ENCODE data around the gene MSRB1. TPM values are rescaled to one million over a fixed set of nuclear protein-coding genes. Genes with fewer than 3 reads are reported as not detected.
"Not testable (repeated sequence)": the region's sequence is repeated elsewhere in the genome, so short reads cannot be mapped to it uniquely, and the experiment has no call there.

Gene MSRB1
- total RNA-seq, 3 donors from 2014 or later, result 34.8 to 46.3 (median 40.5) TPM

DNA sequence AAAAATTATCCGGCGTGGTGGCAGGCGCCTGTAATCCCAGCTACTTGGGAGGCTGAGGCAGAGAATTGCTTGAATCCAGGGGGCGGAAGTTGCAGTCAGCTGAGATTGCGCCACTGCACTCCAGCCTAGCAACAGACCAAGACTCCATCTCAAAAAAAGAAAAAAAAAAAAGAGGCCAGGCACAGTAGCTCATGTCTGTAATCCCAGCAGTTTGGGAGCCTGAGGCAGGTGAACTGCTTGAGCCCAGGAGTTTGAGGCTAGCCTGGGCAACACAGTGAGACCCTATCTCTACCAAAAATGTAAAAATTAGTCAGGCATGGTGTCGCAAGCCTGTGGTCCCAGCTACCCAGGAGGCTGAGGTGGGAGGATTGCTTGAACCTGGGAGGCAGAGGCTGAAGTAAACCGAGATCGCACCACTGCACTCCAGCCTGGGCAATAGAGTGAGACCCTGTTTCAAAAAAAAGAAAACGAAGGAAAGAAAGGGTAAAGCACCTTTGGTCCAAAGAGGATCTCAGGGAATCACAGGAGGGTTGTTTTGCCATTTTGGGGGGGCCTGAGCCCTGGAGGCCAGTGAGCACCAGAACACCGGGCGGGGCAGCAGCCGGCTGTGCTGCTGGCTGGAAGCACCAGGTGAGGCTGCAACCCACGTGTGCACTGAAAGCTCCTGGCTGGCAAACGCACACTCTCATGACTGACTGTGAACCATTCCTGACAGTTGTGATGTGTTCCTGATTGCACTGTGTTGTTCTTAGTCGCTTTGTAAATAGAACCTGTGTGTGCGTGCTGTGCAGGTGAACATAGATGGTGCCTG lies 43.2 kb downstream of the MSRB1 start:
- peaks cover 13% of the 10 kb centered on the region for H3K4me1 ChIP-seq (ENCODE audit: low read depth)
- no peaks in the 10 kb centered on the region for H3K9me3 ChIP-seq
- H3K4me3 ChIP-seq, result no peak overlapping the region
- TF ChIP-seq, protein P1, sequence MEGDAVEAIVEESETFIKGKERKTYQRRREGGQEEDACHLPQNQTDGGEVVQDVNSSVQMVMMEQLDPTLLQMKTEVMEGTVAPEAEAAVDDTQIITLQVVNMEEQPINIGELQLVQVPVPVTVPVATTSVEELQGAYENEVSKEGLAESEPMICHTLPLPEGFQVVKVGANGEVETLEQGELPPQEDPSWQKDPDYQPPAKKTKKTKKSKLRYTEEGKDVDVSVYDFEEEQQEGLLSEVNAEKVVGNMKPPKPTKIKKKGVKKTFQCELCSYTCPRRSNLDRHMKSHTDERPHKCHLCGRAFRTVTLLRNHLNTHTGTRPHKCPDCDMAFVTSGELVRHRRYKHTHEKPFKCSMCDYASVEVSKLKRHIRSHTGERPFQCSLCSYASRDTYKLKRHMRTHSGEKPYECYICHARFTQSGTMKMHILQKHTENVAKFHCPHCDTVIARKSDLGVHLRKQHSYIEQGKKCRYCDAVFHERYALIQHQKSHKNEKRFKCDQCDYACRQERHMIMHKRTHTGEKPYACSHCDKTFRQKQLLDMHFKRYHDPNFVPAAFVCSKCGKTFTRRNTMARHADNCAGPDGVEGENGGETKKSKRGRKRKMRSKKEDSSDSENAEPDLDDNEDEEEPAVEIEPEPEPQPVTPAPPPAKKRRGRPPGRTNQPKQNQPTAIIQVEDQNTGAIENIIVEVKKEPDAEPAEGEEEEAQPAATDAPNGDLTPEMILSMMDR (IDR thresholded peaks at IDR 0.05), result no peak
- DNase-seq (peak; percentile 67 to 77 (median 68)), ATAC-seq (peak; percentile 91)
- no peaks in the 10 kb centered on the region for H3K36me3 ChIP-seq (ENCODE audit: low read depth)
- intact Hi-C loops (cut with DNase I, micrococcal nuclease), result no loop called here

DNA sequence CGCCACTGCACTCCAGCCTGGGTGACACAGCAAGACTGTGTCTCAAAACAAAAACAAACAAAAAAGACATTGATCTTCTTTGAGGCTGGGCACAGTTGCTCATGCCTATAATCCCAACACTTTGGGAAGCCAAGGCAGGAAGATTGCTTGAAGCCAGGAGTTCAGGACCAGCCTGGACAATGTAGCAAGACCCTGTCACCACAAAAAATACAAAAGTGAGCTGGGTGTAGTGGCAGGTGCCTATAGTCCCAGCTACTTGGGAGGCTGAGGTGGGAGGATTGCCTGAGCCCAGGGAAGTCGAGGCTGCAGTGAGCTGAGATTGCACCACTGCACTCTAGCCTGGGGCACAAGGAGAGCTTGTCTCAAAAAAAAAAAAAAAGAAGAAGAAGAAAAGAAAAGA lies 45.3 kb downstream of the MSRB1 start:
- H3K9me3 ChIP-seq; ATAC-seq; H3K36me3 ChIP-seq (ENCODE audit: low read depth); intact Hi-C loops (cut with DNase I, micrococcal nuclease); H3K4me3 ChIP-seq: not testable (repeated sequence)
- DNase-seq, result peak in 1 of 3 donors; percentile 14
- peaks cover 20% of the 10 kb centered on the region for H3K4me1 ChIP-seq (ENCODE audit: low read depth)

DNA sequence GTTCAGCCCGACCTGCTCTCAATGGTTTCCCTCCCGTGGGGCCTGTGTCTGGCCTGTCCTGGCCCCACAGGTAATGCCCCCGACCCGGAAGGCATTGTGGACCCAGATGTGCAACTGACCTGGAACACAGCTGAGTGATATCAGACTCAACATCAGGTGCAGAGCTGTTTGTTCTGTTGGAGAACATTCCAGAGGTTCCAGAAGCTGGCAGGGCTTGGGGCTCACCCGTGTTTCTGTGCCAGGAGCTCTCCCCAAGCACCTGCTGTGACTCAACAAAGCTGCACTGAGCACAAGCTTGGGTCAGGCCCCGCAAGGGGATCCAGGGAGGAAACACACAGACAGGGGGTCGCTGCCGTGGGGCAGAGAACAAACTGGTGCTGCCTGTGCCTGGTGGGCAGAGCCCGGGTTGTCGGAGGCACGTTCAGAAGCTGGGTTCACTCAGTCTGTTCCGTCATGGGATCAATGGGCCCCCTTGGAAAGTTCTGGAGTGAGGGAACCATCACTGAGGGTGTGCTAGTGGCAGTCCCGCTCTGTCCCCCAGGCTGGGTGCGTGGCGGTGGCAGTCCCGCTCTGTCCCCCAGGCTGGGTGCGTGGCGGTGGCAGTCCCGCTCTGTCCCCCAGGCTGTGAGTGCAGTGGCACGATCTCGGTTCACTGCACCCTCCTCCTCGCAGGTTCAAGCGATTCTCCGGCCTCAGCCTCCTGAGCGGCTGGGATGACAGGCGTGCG lies 46.9 kb downstream of the MSRB1 start:
- intact Hi-C loops (cut with DNase I, micrococcal nuclease), result no loop called here
- H3K36me3 ChIP-seq (ENCODE audit: low read depth), result no peaks in the 10 kb centered on the region
- TF ChIP-seq, protein P1 (IDR thresholded peaks at IDR 0.05), result no peak
- no peak for DNase-seq
- H3K9me3 ChIP-seq, result no peaks in the 10 kb centered on the region
- H3K4me3 ChIP-seq, result no peak overlapping the region
- ATAC-seq, result no peak
- H3K4me1 ChIP-seq (ENCODE audit: low read depth), result peaks cover 24% of the 10 kb centered on the region

DNA sequence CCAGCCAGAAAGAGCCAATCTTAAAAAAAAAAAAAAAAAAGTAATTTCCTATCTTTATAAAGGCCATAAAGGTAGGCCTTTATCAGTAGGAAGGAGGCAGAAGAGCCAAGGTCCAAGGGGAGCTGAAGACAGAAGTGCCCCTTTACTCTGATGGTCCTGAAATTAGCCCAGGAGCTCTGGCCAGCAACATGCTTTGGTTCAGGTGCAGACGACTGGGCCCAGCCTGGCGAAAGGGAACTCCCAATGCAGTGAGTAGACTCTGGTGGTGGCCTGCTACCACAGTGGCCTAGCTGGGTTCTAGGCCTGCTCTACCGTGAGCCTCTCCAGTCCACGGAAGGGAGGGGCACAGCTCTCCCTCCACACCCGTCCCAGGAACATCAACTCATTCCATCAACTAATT lies 47.9 kb downstream of the MSRB1 start:
- TF ChIP-seq, protein P1 (IDR thresholded peaks at IDR 0.05), result no peak
- DNase-seq, result peak; percentile 51 to 65 (median 53)
- peak; percentile 74 for ATAC-seq
- no peaks in the 10 kb centered on the region for H3K9me3 ChIP-seq
- intact Hi-C loops (cut with DNase I, micrococcal nuclease), result no loop called here
- no peak overlapping the region for H3K4me3 ChIP-seq
- no peaks in the 10 kb centered on the region for H3K36me3 ChIP-seq (ENCODE audit: low read depth)
- H3K4me1 ChIP-seq (ENCODE audit: low read depth), result peaks cover 16% of the 10 kb centered on the region

DNA sequence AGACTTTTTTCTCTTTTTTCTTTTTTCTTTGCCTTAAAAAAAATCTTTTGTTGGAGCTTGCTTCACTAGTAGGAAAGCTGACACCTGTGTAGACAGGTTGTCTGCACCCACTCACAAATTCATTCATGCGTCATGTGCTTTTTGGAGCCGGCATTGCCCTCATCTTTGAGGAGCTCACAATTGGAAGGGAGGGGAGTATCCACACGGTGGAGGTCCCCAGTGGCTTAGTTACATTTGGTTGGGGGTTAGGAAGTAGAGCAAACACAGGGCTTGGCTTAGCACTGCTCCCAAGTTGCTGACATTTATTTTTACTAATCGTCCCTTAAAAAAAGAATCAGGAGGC lies 52.3 kb downstream of the MSRB1 start:
- peaks cover 11% of the 10 kb centered on the region for H3K4me1 ChIP-seq (ENCODE audit: low read depth)
- DNase-seq (peak in 1 of 3 donors; percentile 1), ATAC-seq (no peak)
- intact Hi-C loops (cut with DNase I, micrococcal nuclease), result no loop called here
- TF ChIP-seq, protein P1 (IDR thresholded peaks at IDR 0.05), result no peak
- H3K36me3 ChIP-seq (ENCODE audit: low read depth), result no peaks in the 10 kb centered on the region
- no peak overlapping the region for H3K4me3 ChIP-seq
- H3K9me3 ChIP-seq, result no peaks in the 10 kb centered on the region

DNA sequence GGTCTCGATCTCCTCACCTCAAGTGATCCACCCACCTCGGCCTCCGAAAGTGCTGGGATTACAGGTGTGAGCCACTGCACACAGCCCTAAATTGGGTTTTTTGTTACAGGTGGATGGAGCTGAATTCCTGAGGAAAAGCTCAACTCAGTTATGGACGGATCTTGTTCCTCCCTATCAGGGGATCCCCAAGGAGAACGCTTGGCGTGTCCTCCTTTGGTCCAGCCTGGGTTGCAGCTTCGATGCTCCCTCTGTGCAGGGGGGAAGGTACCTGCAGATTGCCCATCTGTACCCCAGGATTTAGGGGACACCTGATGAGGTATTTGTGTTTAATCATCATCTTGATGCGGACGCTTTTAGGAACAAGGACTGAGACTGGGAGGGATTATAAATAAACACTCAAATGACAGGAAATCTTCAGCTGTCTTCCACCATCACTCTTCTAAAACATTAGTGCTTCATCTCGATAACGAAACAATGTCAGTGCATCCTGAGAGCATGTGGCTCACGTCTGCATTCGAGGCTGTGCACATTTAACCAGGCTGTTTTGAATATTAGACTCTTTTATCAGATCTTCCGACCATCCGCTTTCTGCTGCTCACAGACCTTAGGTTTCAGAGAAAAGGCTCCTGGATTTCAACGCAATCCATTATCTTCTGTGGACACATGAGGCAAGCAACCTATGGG lies 52.8 kb downstream of the MSRB1 start:
- TF ChIP-seq, protein P1 (IDR thresholded peaks at IDR 0.05), result no peak
- peaks cover 11% of the 10 kb centered on the region for H3K4me1 ChIP-seq (ENCODE audit: low read depth)
- H3K9me3 ChIP-seq, result no peaks in the 10 kb centered on the region
- no peak for ATAC-seq
- H3K4me3 ChIP-seq, result no peak overlapping the region
- H3K36me3 ChIP-seq (ENCODE audit: low read depth), result no peaks in the 10 kb centered on the region
- peak; percentile 0 to 8 (median 2) for DNase-seq
- intact Hi-C loops (cut with DNase I, micrococcal nuclease), result no loop called here
